HG03520 (cell line): ENCODE results near the gene MRPS5.

ENCODE experiments used
- ATAC-seq: cut with Tn5 transposase; IDR thresholded peaks from one replicate; pipeline ENCODE4 v1.9.1; 2021; ENCODE audit warnings: mild to moderate bottlenecking, moderate library complexity; ENCODE audit not compliant: unreplicated experiment

Gene MRPS5

GRCh38 chr2:95061601-95062183 lies 59.9 kb downstream of the MRPS5 start:
- ATAC-seq = no peak

- ATAC-seq = no peak
Observed at GRCh38 chr2:95061119-95061512, 60.5 kb downstream of the MRPS5 start.

GRCh38 chr2:95060446-95061118 lies 61.0 kb downstream of the MRPS5 start:
- no peak for ATAC-seq

- no peak for ATAC-seq
Observed at GRCh38 chr2:95059656-95060370, 61.8 kb downstream of the MRPS5 start.

- ATAC-seq = no peak
Observed at GRCh38 chr2:95058989-95059641, 62.5 kb downstream of the MRPS5 start.

- ATAC-seq = no peak
Observed at GRCh38 chr2:95058466-95058988, 63.1 kb downstream of the MRPS5 start.

- ATAC-seq = no peak
Observed at GRCh38 chr2:95057535-95058370, 63.9 kb downstream of the MRPS5 start.

GRCh38 chr2:95056461-95057459 lies 64.8 kb downstream of the MRPS5 start:
- no peak for ATAC-seq

GRCh38 chr2:95056044-95056443 lies 65.6 kb downstream of the MRPS5 start:
- no peak for ATAC-seq

GRCh38 chr2:95055262-95055661 lies 66.3 kb downstream of the MRPS5 start:
- ATAC-seq = no peak

- no peak for ATAC-seq
Observed at GRCh38 chr2:95054016-95054415, 67.6 kb downstream of the MRPS5 start.

- ATAC-seq = no peak
Observed at GRCh38 chr2:95053543-95053942, 68.1 kb downstream of the MRPS5 start.

- no peak for ATAC-seq
Observed at GRCh38 chr2:95052804-95053479, 68.7 kb downstream of the MRPS5 start.

GRCh38 chr2:95052307-95052706 lies 69.3 kb downstream of the MRPS5 start:
- no peak for ATAC-seq

- ATAC-seq = no peak
Observed at GRCh38 chr2:95051626-95052025, 70.0 kb downstream of the MRPS5 start.

GRCh38 chr2:95050385-95051300 lies 71.0 kb downstream of the MRPS5 start:
- no peak for ATAC-seq

- ATAC-seq = no peak
Observed at GRCh38 chr2:95049961-95050360, 71.6 kb downstream of the MRPS5 start.

- ATAC-seq = no peak
Observed at GRCh38 chr2:95049683-95049955, 72.0 kb downstream of the MRPS5 start.
